Heart right ventricle (tissue), 16 donors: Measurements from ENCODE around the gene ADAMTS12. TPM values are rescaled to one million over a fixed set of nuclear protein-coding genes. Genes with fewer than 3 reads are reported as not detected.

Experiments used
- ATAC-seq, 8 donors: fragments of 200-7000 bp; cut with Tn5 transposase; one replicate each; pipeline ENCODE4 v1.9.1; 2020; ENCODE audit warnings: mild to moderate bottlenecking in 8 of 8, moderate library complexity in 8 of 8, moderate number of reproducible peaks in 1 of 8
- DNase-seq, 2 donors: peaks; one replicate each; pipeline ENCODE4 v3.0.0-alpha.2; 2020
- H3K27ac ChIP-seq, 10 donors: fragments of 200-600 bp; sonication (generic) in 2 of 10; one replicate each; pipeline versions ENCODE4 v1.5.0 to v1.8.0; 2020 to 2022; ENCODE audit warnings: mild to moderate bottlenecking in 3 of 10
- H3K27me3 ChIP-seq, 7 donors: fragments of 200-600 bp; one replicate each; pipeline ENCODE4 v1.8.0; 2021 to 2022; ENCODE audit warnings: mild to moderate bottlenecking in 2 of 7
- H3K36me3 ChIP-seq, 9 donors: fragments of 200-600 bp; sonication (generic) in 1 of 9; one replicate each; pipeline versions ENCODE4 v1.5.0 to v1.8.0; 2020 to 2022; ENCODE audit warnings: mild to moderate bottlenecking in 2 of 9
- H3K4me1 ChIP-seq, 9 donors: fragments of 200-600 bp; sonication (generic) in 1 of 9; one replicate each; pipeline versions ENCODE4 v1.5.0 to v1.8.0; 2020 to 2022; ENCODE audit warnings: mild to moderate bottlenecking in 4 of 9
- H3K4me3 ChIP-seq, 10 donors: fragments of 200-600 bp; sonication (generic) in 2 of 10; one replicate each; pipeline versions ENCODE4 v1.5.0 to v1.8.0; 2020 to 2022; ENCODE audit warnings: mild to moderate bottlenecking in 7 of 10, moderate library complexity in 2 of 10
- H3K9me3 ChIP-seq, 11 donors: fragments of 200-600 bp in 10 of 11; sonication (generic) in 2 of 11; one replicate each; pipeline versions ENCODE4 v1.5.0 to v1.8.0; 2013 to 2022; ENCODE audit warnings: mild to moderate bottlenecking in 2 of 11, control low read depth in 1 of 11, moderate library complexity in 1 of 11
- WGBS, 2 donors: extraction: QIAGEN DNeasy Blood & Tissue Kit; methylation state at CpG; one replicate each; pipeline ENCODE4 v1.1.7; 2013; ENCODE audit warnings: inconsistent platforms in 1 of 2; 5-methylcytosine and 5-hydroxymethylcytosine counted together
- intact Hi-C, 10 donors: fragments of 100-400 bp; cut with DNase I; formaldehyde crosslinking; loops; one replicate each; pipeline versions ENCODE4 v1.11.1 to v1.14.2; 2022
- polyA plus RNA-seq, 2 donors: library from polyadenylated mRNA; stranded (reverse); fragments of 200-250 nt; gene quantifications; one replicate each; pipeline ENCODE4 v1.2.3, GENCODE V29; 2013
- total RNA-seq, 10 donors: library from RNA; stranded (reverse); fragmentation: NEBNext Ultra II Directional in 3 of 10; extraction: Animal tissue kit (Norgen Biotek cat#: 25700) in 3 of 10; gene quantifications; one replicate each; pipeline versions ENCODE4 v1.2.1 to v1.2.4, GENCODE V29; 2021 to 2023
- TF ChIP-seq, protein P1 (sequence below), 9 donors: fragments of 200-600 bp; sonication (generic) in 2 of 9; IDR thresholded peaks; one replicate each; pipeline versions ENCODE4 v1.5.0 to v1.8.0; 2021 to 2022; ENCODE audit warnings: antibody characterized with exemption in 9 of 9, mild to moderate bottlenecking in 5 of 9, moderate library complexity in 1 of 9
- donor health status: Arrhythmogenic right ventricular cardiomyopathy.
- donor health status: ischemic (EF 13 %, LVEDD 7.1; RV severe dilation, severe dysfunction).
- donor health status: healthy with polysubstance abuse.
- donor health status: DM: no; HTN: yes; CAD: no.
- donor health status: DM: no; HTN: no; CAD: no.
- donor health status: ischemic (EF 25% LVEDD 6.9; RV normal size, moderate dysfunction).
- donor health status: ischemic (EF 25% LVEDD 5.7; RV mildly dilated, moderate dysfunction).
- donor health status: healthy.
- donor health status: DM: yes; HTN: yes; CAD: no.
- donor health status: Ischemic cardiomyopathy.
- donor health status: ischemic (EF 35%, LVEDD 5.7; RV mildly dilated, moderate dysfunction).
- donor health status: nonischemic (EF 11% LVEDD 7.7; RV severe dilation, severe dysfunction).
- donor health status: DM: yes; HTN: yes; CAD: no.
- donor health status: PGD.
- donor health status: ischemic (EF 29% LVEDD 5.4; RV normal size, mild dysfunction).
- donor health status: nonischemic (EF 23%, LVEDD 6.1; RV moderate dilation, normal function).

ADAMTS12 gene
- total and polyA plus RNA-seq, 12 donors: 0.37 to 3.7 (median 1.3) TPM

GRCh38 chr5:33684496-33685159 is 207.2 kb downstream of the ADAMTS12 start:
- TF ChIP-seq, protein P1, sequence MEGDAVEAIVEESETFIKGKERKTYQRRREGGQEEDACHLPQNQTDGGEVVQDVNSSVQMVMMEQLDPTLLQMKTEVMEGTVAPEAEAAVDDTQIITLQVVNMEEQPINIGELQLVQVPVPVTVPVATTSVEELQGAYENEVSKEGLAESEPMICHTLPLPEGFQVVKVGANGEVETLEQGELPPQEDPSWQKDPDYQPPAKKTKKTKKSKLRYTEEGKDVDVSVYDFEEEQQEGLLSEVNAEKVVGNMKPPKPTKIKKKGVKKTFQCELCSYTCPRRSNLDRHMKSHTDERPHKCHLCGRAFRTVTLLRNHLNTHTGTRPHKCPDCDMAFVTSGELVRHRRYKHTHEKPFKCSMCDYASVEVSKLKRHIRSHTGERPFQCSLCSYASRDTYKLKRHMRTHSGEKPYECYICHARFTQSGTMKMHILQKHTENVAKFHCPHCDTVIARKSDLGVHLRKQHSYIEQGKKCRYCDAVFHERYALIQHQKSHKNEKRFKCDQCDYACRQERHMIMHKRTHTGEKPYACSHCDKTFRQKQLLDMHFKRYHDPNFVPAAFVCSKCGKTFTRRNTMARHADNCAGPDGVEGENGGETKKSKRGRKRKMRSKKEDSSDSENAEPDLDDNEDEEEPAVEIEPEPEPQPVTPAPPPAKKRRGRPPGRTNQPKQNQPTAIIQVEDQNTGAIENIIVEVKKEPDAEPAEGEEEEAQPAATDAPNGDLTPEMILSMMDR (IDR thresholded peaks at IDR 0.05): no peak
- peaks cover 0 to 11% (median 0%) of the 10 kb centered on the region in 9 donors for H3K36me3 ChIP-seq
- no peak overlapping the region for H3K4me3 ChIP-seq
- no peak overlapping the region for H3K27ac ChIP-seq
- H3K4me1 ChIP-seq: peaks cover 0 to 11% (median 0%) of the 10 kb centered on the region in 9 donors
- peaks cover 0 to 5% (median 0%) of the 10 kb centered on the region in 7 donors for H3K27me3 ChIP-seq
- no peaks in the 10 kb centered on the region for H3K9me3 ChIP-seq
- intact Hi-C loops: no loop called here
- 69 to 70% methylated on average over 7 of the region's 7 CpGs for WGBS, 2 donors
- no peak for ATAC-seq
- no peak for DNase-seq

DNA sequence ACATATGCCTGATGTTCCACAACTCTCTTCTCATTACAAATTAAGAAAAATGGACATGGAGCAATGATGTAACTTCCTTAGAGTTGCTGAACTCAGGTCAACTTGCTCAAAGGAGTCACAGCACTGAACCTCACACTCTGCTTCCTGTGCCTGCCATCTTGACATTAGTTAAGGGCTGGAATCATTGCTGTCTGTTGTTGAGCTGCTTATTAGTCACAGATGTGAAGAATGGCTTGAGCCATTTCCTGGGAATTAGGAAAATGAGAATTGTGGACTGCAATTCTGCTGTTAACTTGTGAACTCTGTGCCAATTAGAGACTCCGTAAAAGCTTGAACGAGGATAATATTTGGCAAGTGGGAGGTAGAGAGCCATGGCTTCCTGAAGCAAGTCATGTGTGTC is 212.0 kb downstream of the ADAMTS12 start:
- no peaks in the 10 kb centered on the region for H3K4me1 ChIP-seq
- 78 to 81% methylated on average over 2 of the region's 2 CpGs for WGBS, 2 donors
- H3K36me3 ChIP-seq: peaks cover 0 to 11% (median 0%) of the 10 kb centered on the region in 9 donors
- intact Hi-C loops: no loop called here
- H3K27ac ChIP-seq: no peak overlapping the region
- DNase-seq (no peak), ATAC-seq (no peak)
- H3K9me3 ChIP-seq: no peaks in the 10 kb centered on the region
- H3K27me3 ChIP-seq: no peaks in the 10 kb centered on the region
- TF ChIP-seq, protein P1 (IDR thresholded peaks at IDR 0.05): no peak
- H3K4me3 ChIP-seq: no peak overlapping the region

DNA sequence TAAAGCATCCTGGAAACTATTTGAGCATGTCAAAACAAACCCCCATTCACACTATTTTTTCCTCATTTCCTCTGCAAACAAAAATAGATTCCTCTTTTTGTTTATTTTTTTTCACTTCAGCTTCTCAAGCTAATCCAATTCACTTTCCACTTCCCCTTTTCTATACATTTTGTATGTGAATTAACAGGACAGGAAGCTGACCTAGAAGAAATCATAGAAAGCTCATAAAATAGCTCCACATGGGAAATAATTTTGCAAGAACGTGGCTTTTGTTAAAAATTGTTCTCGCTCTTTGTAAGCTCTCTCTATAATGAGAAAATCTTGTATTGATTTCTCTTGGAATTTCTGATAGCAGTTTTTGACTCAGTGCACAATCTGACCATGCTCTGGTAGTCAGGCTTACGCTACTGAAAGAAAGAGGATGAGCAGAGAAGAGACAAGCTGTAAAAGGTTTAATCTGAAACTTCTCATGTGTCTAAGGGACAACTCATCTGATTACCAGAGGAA is 215.8 kb downstream of the ADAMTS12 start:
- Histone ChIP-seq H3K9me3 (no peaks in the 10 kb centered on the region), H3K36me3 (no peaks in the 10 kb centered on the region), H3K4me3 (no peak overlapping the region), H3K27ac (no peak overlapping the region), H3K4me1 (no peaks in the 10 kb centered on the region), H3K27me3 (no peaks in the 10 kb centered on the region)
- TF ChIP-seq, protein P1 (IDR thresholded peaks at IDR 0.05): no peak
- WGBS, 2 donors: 60 to 72% methylated on average over 3 of the region's 3 CpGs
- intact Hi-C loops: no loop called here
- DNase-seq: no peak
- peak in 1 of 8 donors; percentile 20 for ATAC-seq

DNA sequence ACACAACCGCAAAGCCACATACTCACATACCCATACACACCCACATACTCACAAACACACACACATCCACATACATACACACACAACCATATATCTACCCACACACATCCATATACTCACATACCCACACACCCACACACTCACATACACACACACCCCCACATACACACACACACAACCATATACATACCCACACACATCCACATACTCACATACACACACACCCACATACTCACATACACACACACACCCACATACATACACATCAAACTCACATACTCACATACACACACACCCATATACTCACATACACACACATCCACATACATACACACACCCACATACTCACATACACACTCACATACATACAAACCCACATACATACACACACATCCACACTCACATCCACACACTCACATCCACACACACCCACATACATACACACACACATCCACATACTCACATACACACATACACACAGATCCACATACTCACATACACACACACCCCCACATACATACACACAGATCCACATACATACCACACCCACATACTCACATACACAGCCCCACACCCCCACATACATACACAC is 220.0 kb downstream of the ADAMTS12 start:
- intact Hi-C loops: no loop called here
- 96 to 98% methylated on average over 1 of the region's 1 CpG for WGBS, 2 donors

More for the DNA sequence above, 220.0 kb downstream of the ADAMTS12 start:
- H3K27ac ChIP-seq: no peak overlapping the region
- no peak overlapping the region for H3K4me3 ChIP-seq
- DNase-seq (no peak), ATAC-seq (no peak)
- H3K27me3 ChIP-seq: no peaks in the 10 kb centered on the region
- no peaks in the 10 kb centered on the region for H3K36me3 ChIP-seq
- TF ChIP-seq, protein P1 (IDR thresholded peaks at IDR 0.05): no peak
- no peaks in the 10 kb centered on the region for H3K4me1 ChIP-seq
- peaks cover 0 to 2% (median 0%) of the 10 kb centered on the region in 11 donors for H3K9me3 ChIP-seq
